Endothelial cell of umbilical vein (primary cell): Measurements from ENCODE around the gene CERS6. TPM values are rescaled to one million over a fixed set of nuclear protein-coding genes. Genes with fewer than 3 reads are reported as not detected.

Experiments
- BruUV-seq: library from RNA; stranded (reverse); fragments of 400-500 nt; replicated peaks from 2 replicates; lab custom pipeline; 2021; lab: Mats Ljungman, UMichigan
- CTCF ChIA-PET: fragments of 300-600, 350-600 bp; sonication (Branson Sonifier 250); formaldehyde crosslinking; loops from one replicate; lab custom pipeline; 2021; ENCODE audit warnings: antibody characterized with exemption, inconsistent platforms; lab: Charles Lee
- POLR2A ChIA-PET: fragments of 300-600, 350-600 bp; sonication (Branson Sonifier 250); formaldehyde crosslinking; loops from one replicate; lab custom pipeline; 2021; ENCODE audit warnings: antibody characterized with exemption, inconsistent platforms; lab: Charles Lee
- DNase-seq: peaks from one replicate; pipeline ENCODE4 v3.0.0-alpha.2; 2011; ENCODE audit warnings: low read depth, low spot score
- FAIRE-seq: peaks from 2 replicates; lab custom pipeline; 2011; peaks lifted over from hg19 to GRCh38; lab: Jason Lieb, UNC
- H2AFZ ChIP-seq: 2 replicates; pipeline ENCODE4 v1.6.0; 2012; ENCODE audit warnings: low read depth, low read length, control low read depth, inconsistent platforms
- H3K27ac ChIP-seq: 2 replicates; pipeline ENCODE4 v1.5.1; 2011; ENCODE audit warnings: low read depth, mild to moderate bottlenecking, control low read depth, low read length, moderate library complexity; ENCODE audit not compliant: insufficient read depth
- H3K27me3 ChIP-seq, 2 experiments: 2 replicates each; pipeline versions ENCODE4 v1.6.0 to v1.6.1; 2011; ENCODE audit warnings: low read length in 2 of 2, mixed read lengths in 1 of 2; ENCODE audit not compliant: control insufficient read depth in 2 of 2, insufficient read depth in 2 of 2
- H3K36me3 ChIP-seq, 2 experiments: 2 replicates in 1 of 2; 3 replicates in 1 of 2; pipeline ENCODE4 v1.5.1; 2011; ENCODE audit warnings: low read length in 2 of 2, mild to moderate bottlenecking in 1 of 2, moderate library complexity in 1 of 2; ENCODE audit not compliant: control insufficient read depth in 2 of 2, insufficient read depth in 2 of 2; ENCODE audit errors: extremely low read depth in 1 of 2
- H3K4me1 ChIP-seq: 3 replicates; pipeline ENCODE4 v1.5.1; 2011; ENCODE audit warnings: mild to moderate bottlenecking, low read length; ENCODE audit not compliant: control insufficient read depth, insufficient read depth; ENCODE audit errors: extremely low read depth
- H3K4me2 ChIP-seq: 2 replicates; pipeline ENCODE4 v1.6.1; 2011; ENCODE audit warnings: low read length, control low read depth, mixed read lengths; ENCODE audit not compliant: insufficient read depth
- H3K4me3 ChIP-seq, 3 experiments: fragments of 200-600 bp in 1 of 3; sonication (generic), shearing (Covaris generic) in 1 of 3; replicated peaks in 1 of 3; 2 replicates each; pipeline ENCODE4 v1.5.1; 2011 to 2016; ENCODE audit warnings: control low read depth in 3 of 3, low read length in 3 of 3, mild to moderate bottlenecking in 2 of 3, inconsistent platforms in 1 of 3, low read depth in 1 of 3, moderate library complexity in 1 of 3; ENCODE audit not compliant: insufficient read depth in 1 of 3
- H3K79me2 ChIP-seq: 2 replicates; pipeline ENCODE4 v1.6.0; 2012; ENCODE audit warnings: low read length, inconsistent platforms; ENCODE audit not compliant: control insufficient read depth, insufficient read depth
- H3K9ac ChIP-seq: replicated peaks from 2 replicates; pipeline ENCODE3; 2011; ENCODE audit warnings: low read length, control low read depth; ENCODE audit not compliant: insufficient read depth; ENCODE audit errors: extremely low read depth
- H3K9me1 ChIP-seq: replicated peaks from 3 replicates; pipeline ENCODE4 v1.6.0; 2011; ENCODE audit warnings: mild to moderate bottlenecking, low read length; ENCODE audit not compliant: control insufficient read depth, insufficient read depth; ENCODE audit errors: extremely low read depth
- H3K9me3 ChIP-seq: replicated peaks from 2 replicates; pipeline ENCODE4 v1.5.1; 2012; ENCODE audit warnings: low read length, inconsistent platforms; ENCODE audit not compliant: control insufficient read depth, insufficient read depth
- H4K20me1 ChIP-seq: replicated peaks from 2 replicates; pipeline ENCODE3; 2011; ENCODE audit warnings: mild to moderate bottlenecking, low read length; ENCODE audit not compliant: control insufficient read depth, insufficient read depth; ENCODE audit errors: extremely low read depth
- EZH2 ChIP-seq: IDR thresholded peaks from 2 replicates; pipeline ENCODE4 v1.6.1; 2012; ENCODE audit warnings: borderline replicate concordance, low read depth, mild to moderate bottlenecking, moderate library complexity, low read length, inconsistent platforms; ENCODE audit not compliant: severe bottlenecking
- FOS ChIP-seq: IDR thresholded peaks from 2 replicates; pipeline ENCODE4 v1.6.1; 2011; ENCODE audit warnings: mild to moderate bottlenecking, low read length, moderate library complexity, borderline replicate concordance; ENCODE audit not compliant: insufficient read depth
- GATA2 ChIP-seq: IDR thresholded peaks from 2 replicates; pipeline ENCODE4 v1.7.0; 2011; ENCODE audit warnings: low read depth, mild to moderate bottlenecking, moderate library complexity, mixed read lengths, low read length; ENCODE audit not compliant: insufficient read length, insufficient read depth
- JUN ChIP-seq: IDR thresholded peaks from 2 replicates; pipeline ENCODE4 v1.6.1; 2011; ENCODE audit warnings: borderline replicate concordance, low read depth; ENCODE audit not compliant: insufficient read length, insufficient read depth
- MYC ChIP-seq: IDR thresholded peaks from one replicate; pipeline ENCODE4 v1.6.1; 2011; ENCODE audit warnings: mild to moderate bottlenecking, low read depth, low read length
- POLR2A ChIP-seq: IDR thresholded peaks from 2 replicates; pipeline ENCODE4 v1.6.1; 2012; ENCODE audit warnings: low read depth, mild to moderate bottlenecking, control low read depth, low read length
- POLR2AphosphoS5 ChIP-seq: IDR thresholded peaks from 2 replicates; pipeline ENCODE4 v1.6.1; 2012; ENCODE audit warnings: low read depth, mild to moderate bottlenecking, control low read depth, low read length, moderate library complexity; ENCODE audit not compliant: insufficient read depth
- dilution Hi-C: fragments of 300-500 bp; cut with MboI; formaldehyde crosslinking; loops from one replicate; pipeline ENCODE4 v1.15.0; 2019; ENCODE audit warnings: low sequenced_read_pairs; ENCODE audit not compliant: extremely low pct_ligation_motif_present
- intact Hi-C: fragments of 100-400 bp; cut with micrococcal nuclease; formaldehyde crosslinking; loops from one replicate; pipeline ENCODE4 v1.10.0; 2022
- polyA plus RNA-seq, 4 experiments: library from polyadenylated mRNA; depleted of rRNA in 3 of 4; stranded (reverse) in 3 of 4; unstranded in 1 of 4; fragments of >200 nt; gene quantifications; 2 replicates each; pipeline versions ENCODE4 v1.2.1 to v1.2.3, GENCODE V29; 2011 to 2012; ENCODE audit warnings: missing spikeins in 1 of 4
- total RNA-seq: library from RNA; stranded (reverse); gene quantifications from 2 replicates; pipeline ENCODE4 v1.2.3, GENCODE V29; 2021
- TF ChIP-seq, protein P1 (sequence below), 2 donors: IDR thresholded peaks; 1 replicate in 1 of 2; 2 replicates in 1 of 2; pipeline ENCODE4 v1.5.1; 2011; ENCODE audit warnings: low read length in 2 of 2, mild to moderate bottlenecking in 2 of 2, moderate library complexity in 2 of 2, control low read depth in 1 of 2, inconsistent platforms in 1 of 2, low read depth in 1 of 2; ENCODE audit not compliant: insufficient read depth in 1 of 2; ENCODE audit errors: extremely low read depth in 1 of 2
- TF ChIP-seq, protein P2 (sequence below): IDR thresholded peaks from 2 replicates; pipeline ENCODE4 v1.6.1; 2011; ENCODE audit not compliant: insufficient read depth, insufficient read length

CERS6 gene
- total and polyA plus RNA-seq, 2 donors (not counting 3 experiments of a cell fraction or from before 2014, with no cell fraction given) = 2.7 to 11.7 TPM

DNA sequence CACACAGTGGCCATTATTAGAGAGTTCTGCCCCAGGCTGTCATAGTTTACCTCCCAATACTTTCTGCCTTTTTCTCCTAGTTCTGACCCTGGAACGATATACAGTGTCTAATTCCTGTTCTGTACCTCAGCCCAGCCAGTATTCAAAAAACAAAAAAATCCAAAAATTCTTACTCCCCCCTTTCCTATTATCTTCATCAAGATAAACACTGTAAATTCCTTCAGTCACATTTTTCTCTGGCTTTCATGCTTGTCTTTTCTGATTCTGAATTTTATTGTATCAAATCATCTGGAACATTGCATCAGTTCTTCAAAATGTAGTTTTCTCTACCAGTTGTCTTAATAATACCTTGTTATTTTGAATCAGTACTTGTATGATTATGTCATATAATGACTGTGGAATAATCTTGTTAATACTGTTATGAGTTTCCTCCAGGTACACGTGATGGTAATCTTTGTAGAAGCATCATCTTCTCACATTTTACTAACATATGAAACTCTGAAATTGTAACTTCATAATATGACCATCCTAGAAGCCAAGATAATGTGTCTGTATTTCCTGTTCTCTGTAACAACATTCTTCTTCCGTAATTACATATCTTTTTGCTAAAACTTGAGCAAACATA, 267.3 kb downstream of the CERS6 start:
- Histone ChIP-seq H3K4me1 (peaks cover 13% of the 10 kb centered on the region), H3K4me2 (no peak overlapping the region), H3K27ac (peak overlapping the region; percentile 11), H3K9me3 (no peaks in the 10 kb centered on the region), H4K20me1 (no peaks in the 10 kb centered on the region), H2AFZ (no peak overlapping the region), H3K27me3 (no peaks in the 10 kb centered on the region), H3K9me1 (no peaks in the 10 kb centered on the region), H3K4me3 (no peak overlapping the region), H3K79me2 (no peaks in the 10 kb centered on the region), H3K36me3 (no peaks in the 10 kb centered on the region), H3K9ac (no peak overlapping the region)
- TF ChIP-seq GATA2 (no peak), MYC (no peak), FOS (no peak), POLR2A (no peak), JUN (no peak), POLR2AphosphoS5 (no peak), EZH2 (no peak)
- TF ChIP-seq, protein P1, sequence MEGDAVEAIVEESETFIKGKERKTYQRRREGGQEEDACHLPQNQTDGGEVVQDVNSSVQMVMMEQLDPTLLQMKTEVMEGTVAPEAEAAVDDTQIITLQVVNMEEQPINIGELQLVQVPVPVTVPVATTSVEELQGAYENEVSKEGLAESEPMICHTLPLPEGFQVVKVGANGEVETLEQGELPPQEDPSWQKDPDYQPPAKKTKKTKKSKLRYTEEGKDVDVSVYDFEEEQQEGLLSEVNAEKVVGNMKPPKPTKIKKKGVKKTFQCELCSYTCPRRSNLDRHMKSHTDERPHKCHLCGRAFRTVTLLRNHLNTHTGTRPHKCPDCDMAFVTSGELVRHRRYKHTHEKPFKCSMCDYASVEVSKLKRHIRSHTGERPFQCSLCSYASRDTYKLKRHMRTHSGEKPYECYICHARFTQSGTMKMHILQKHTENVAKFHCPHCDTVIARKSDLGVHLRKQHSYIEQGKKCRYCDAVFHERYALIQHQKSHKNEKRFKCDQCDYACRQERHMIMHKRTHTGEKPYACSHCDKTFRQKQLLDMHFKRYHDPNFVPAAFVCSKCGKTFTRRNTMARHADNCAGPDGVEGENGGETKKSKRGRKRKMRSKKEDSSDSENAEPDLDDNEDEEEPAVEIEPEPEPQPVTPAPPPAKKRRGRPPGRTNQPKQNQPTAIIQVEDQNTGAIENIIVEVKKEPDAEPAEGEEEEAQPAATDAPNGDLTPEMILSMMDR (IDR thresholded peaks at IDR 0.05; ENCODE audit: extremely low read depth in 1 of 2, insufficient read depth in 1 of 2, low read depth in 1 of 2, low read length in 2 of 2) = no peak
- TF ChIP-seq, protein P2, sequence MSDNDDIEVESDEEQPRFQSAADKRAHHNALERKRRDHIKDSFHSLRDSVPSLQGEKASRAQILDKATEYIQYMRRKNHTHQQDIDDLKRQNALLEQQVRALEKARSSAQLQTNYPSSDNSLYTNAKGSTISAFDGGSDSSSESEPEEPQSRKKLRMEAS = no peak
- dilution Hi-C loops (no loop called here), intact Hi-C loops (no loop called here)
- no TSS peak for BruUV-seq
- CTCF ChIA-PET = no interaction called here
- DNase-seq = no peak
- no peak for FAIRE-seq
- POLR2A ChIA-PET = no interaction called here
